ENCODE results near the gene RASSF1.

GRCh38 chr3:50323092-50323600 is 17.5 kb downstream of the RASSF1 start:
- TF ChIP-seq CTCF (IDR thresholded peaks at IDR 0.05; ENCODE audit: low read depth, low read length, poor library complexity, severe bottlenecking): no peak
- TF ChIP-seq EZH2phosphoT487 (IDR thresholded peaks at IDR 0.05; ENCODE audit: borderline replicate concordance, low read length): no peak
